ENCODE measurements around the gene KCNMA1. TPM values are rescaled to one million over a fixed set of nuclear protein-coding genes. Genes with fewer than 3 reads are reported as not detected.

The KCNMA1 gene
- total RNA-seq, 4 donors from 2014 or later: 146 to 300 (median 265) TPM

- Histone ChIP-seq H3K4me3 (no peak overlapping the region), H3K9me3 (no peaks in the 10 kb centered on the region), H3K27me3 (no peaks in the 10 kb centered on the region), H3K36me3 (no peaks in the 10 kb centered on the region), H3K4me1 (peaks cover 0 to 99% (median 92%) of the 10 kb centered on the region in 4 donors), H3K27ac (replicated peaks in 1 of 4) (peak overlapping the region; percentile 58 to 92 (median 66))
- TF ChIP-seq POLR2AphosphoS5 (IDR thresholded peaks at IDR 0.05) (no peak), CTCF (IDR thresholded peaks at IDR 0.05) (no peak), EP300 (IDR thresholded peaks at IDR 0.05) (no peak), POLR2A (IDR thresholded peaks at IDR 0.05; ENCODE audit: low read depth) (no peak)
- DNase-seq (ENCODE audit: extremely low spot score): no peak
- intact Hi-C loops (cut with DNase I): no loop called here
- WGBS: 60% methylated on average over 3 of the region's 3 CpGs
Measured at GRCh38 chr10:77625379-77625778, 12.2 kb downstream of the KCNMA1 start.

- intact Hi-C loops (cut with DNase I): no loop called here
- Histone ChIP-seq H3K9me3 (no peaks in the 10 kb centered on the region), H3K27me3 (no peaks in the 10 kb centered on the region), H3K27ac (replicated peaks in 1 of 4) (peak overlapping the region; percentile 58 to 92 (median 66)), H3K4me3 (peak overlapping the region in 3 of 4 donors; percentile 4 to 15 (median 7)), H3K36me3 (no peaks in the 10 kb centered on the region), H3K4me1 (peaks cover 0 to 96% (median 84%) of the 10 kb centered on the region in 4 donors)
- no peak for DNase-seq (ENCODE audit: extremely low spot score)
- TF ChIP-seq POLR2AphosphoS5 (IDR thresholded peaks at IDR 0.05) (no peak), EP300 (IDR thresholded peaks at IDR 0.05) (no peak), CTCF (IDR thresholded peaks at IDR 0.05) (no peak), POLR2A (IDR thresholded peaks at IDR 0.05; ENCODE audit: low read depth) (no peak)
- 19% methylated on average over 4 of the region's 4 CpGs for WGBS
Measured at GRCh38 chr10:77622889-77623291, 14.7 kb downstream of the KCNMA1 start.

DNA sequence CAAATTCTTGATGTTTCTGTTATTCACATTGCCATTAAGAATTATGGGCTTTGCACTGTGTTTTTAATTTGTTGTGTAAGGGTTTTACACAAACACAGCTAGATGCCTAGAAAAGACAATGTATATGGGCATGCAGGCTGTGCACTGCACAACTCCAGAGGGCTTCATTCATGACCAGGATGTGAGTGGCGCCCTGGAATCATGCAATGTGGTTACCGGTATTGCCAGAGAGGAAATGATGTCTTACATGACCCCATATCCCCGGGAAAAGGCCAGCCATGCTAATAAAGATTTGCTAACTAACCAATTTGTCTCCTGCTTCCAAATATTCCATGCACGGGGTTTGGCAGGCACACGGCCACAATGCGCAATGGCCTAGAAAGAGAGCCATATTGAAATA is 16.9 kb downstream of the KCNMA1 start:
- Histone ChIP-seq H3K36me3 (no peaks in the 10 kb centered on the region), H3K27ac (replicated peaks in 1 of 4) (peak overlapping the region in 3 of 4 donors; percentile 16 to 60 (median 47)), H3K4me1 (peaks cover under 1 to 95% (median 72%) of the 10 kb centered on the region in 4 donors), H3K27me3 (no peaks in the 10 kb centered on the region), H3K9me3 (no peaks in the 10 kb centered on the region), H3K4me3 (no peak overlapping the region)
- TF ChIP-seq POLR2AphosphoS5 (IDR thresholded peaks at IDR 0.05) (no peak), CTCF (IDR thresholded peaks at IDR 0.05) (no peak), POLR2A (IDR thresholded peaks at IDR 0.05; ENCODE audit: low read depth) (no peak), EP300 (IDR thresholded peaks at IDR 0.05) (no peak)
- intact Hi-C loops (cut with DNase I): no loop called here
- no peak for DNase-seq (ENCODE audit: extremely low spot score)
- 72% methylated on average over 6 of the region's 6 CpGs for WGBS

- DNase-seq (ENCODE audit: extremely low spot score): no peak
- no peaks in the 10 kb centered on the region for H3K27me3 ChIP-seq
- H3K27ac ChIP-seq (replicated peaks in 1 of 4): peak overlapping the region; percentile 16 to 60 (median 46)
- H3K36me3 ChIP-seq: no peaks in the 10 kb centered on the region
- WGBS: 73% methylated on average over 7 of the region's 13 CpGs
- H3K4me3 ChIP-seq: no peak overlapping the region
- intact Hi-C loops (cut with DNase I): no loop called here
- TF ChIP-seq POLR2A (IDR thresholded peaks at IDR 0.05; ENCODE audit: low read depth) (no peak), EP300 (IDR thresholded peaks at IDR 0.05) (no peak), CTCF (IDR thresholded peaks at IDR 0.05) (no peak), POLR2AphosphoS5 (IDR thresholded peaks at IDR 0.05) (no peak)
- H3K4me1 ChIP-seq: peaks cover 6 to 95% (median 73%) of the 10 kb centered on the region in 4 donors
- H3K9me3 ChIP-seq: no peaks in the 10 kb centered on the region
Measured at GRCh38 chr10:77619964-77620703, 17.5 kb downstream of the KCNMA1 start.
